ENCODE data around the gene TPCN1.

Gene TPCN1

DNA sequence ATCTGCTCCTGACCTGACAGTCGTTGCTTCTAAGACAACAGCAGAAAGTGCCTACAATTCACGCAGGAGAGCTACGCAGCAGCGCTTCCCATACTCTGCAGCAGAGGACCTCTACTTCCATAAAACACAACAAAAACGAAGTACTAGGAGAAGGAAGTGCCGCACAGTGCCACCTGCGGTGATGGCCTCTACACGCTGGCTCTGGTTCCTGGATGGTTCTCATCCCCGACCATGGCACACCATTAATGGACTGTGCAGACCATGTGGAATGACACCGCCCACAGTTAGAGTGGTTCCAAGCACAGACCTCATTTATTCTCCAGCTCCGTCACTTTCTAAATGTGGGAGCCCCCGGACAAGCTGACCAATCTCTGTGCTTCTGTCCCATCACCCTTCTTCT, 28.3 kb downstream of the TPCN1 start (continued):
- TF ChIP-seq ZNF366 (tag by site-specific recombination; conservative IDR thresholded peaks at IDR 0.05) (no peak), ZNF600 (tag by site-specific recombination; IDR thresholded peaks at IDR 0.05) (no peak), OVOL3 (tag by site-specific recombination; IDR thresholded peaks at IDR 0.05) (no peak), ZNF354C (tag by site-specific recombination; IDR thresholded peaks at IDR 0.05; ENCODE audit: borderline replicate concordance, low read depth) (no peak), ZNF324 (tag by site-specific recombination; IDR thresholded peaks at IDR 0.05) (no peak), KLF7 (tag by site-specific recombination; IDR thresholded peaks at IDR 0.05; ENCODE audit: borderline replicate concordance) (no peak)

DNA sequence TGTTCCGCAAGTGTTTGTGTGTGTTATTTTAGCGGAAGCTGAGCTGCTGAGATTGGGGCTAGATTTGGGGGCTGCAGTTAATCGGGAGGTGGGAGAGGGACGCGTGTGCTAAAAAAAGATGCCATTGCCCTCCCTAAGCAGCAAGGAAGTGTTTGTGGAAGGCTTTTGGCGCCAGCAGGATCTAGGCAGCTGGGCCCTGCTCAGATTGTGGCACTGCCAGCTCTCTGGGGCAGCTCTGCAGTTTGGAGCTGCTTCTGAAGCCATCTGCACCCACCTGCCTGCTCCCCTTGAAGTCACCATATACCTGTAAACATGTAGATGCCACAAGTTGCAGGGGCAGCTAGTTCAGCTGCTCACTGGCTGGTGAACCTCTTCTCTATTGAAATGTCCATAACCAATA, 28.8 kb downstream of the TPCN1 start:
- Histone ChIP-seq H3K4me3 (ENCODE audit: low read depth, low read length) (no peak overlapping the region), H3K4me1 (ENCODE audit: control insufficient read depth, insufficient read depth, low read length) (peaks cover 3% of the 10 kb centered on the region), H3K27ac (ENCODE audit: extremely low read depth, low read depth, low read length) (no peak overlapping the region), H3K36me3 (ENCODE audit: control insufficient read depth in 2 of 2, insufficient read depth in 1 of 2, low read length in 2 of 2) (peaks cover 0 to 3% of the 10 kb centered on the region in 2 experiments; a peak in 1 of 3 replicates), H3K9me3 (ENCODE audit: control insufficient read depth, insufficient read depth, low read depth, low read length) (no peaks in the 10 kb centered on the region)
- TF ChIP-seq, protein P1, sequence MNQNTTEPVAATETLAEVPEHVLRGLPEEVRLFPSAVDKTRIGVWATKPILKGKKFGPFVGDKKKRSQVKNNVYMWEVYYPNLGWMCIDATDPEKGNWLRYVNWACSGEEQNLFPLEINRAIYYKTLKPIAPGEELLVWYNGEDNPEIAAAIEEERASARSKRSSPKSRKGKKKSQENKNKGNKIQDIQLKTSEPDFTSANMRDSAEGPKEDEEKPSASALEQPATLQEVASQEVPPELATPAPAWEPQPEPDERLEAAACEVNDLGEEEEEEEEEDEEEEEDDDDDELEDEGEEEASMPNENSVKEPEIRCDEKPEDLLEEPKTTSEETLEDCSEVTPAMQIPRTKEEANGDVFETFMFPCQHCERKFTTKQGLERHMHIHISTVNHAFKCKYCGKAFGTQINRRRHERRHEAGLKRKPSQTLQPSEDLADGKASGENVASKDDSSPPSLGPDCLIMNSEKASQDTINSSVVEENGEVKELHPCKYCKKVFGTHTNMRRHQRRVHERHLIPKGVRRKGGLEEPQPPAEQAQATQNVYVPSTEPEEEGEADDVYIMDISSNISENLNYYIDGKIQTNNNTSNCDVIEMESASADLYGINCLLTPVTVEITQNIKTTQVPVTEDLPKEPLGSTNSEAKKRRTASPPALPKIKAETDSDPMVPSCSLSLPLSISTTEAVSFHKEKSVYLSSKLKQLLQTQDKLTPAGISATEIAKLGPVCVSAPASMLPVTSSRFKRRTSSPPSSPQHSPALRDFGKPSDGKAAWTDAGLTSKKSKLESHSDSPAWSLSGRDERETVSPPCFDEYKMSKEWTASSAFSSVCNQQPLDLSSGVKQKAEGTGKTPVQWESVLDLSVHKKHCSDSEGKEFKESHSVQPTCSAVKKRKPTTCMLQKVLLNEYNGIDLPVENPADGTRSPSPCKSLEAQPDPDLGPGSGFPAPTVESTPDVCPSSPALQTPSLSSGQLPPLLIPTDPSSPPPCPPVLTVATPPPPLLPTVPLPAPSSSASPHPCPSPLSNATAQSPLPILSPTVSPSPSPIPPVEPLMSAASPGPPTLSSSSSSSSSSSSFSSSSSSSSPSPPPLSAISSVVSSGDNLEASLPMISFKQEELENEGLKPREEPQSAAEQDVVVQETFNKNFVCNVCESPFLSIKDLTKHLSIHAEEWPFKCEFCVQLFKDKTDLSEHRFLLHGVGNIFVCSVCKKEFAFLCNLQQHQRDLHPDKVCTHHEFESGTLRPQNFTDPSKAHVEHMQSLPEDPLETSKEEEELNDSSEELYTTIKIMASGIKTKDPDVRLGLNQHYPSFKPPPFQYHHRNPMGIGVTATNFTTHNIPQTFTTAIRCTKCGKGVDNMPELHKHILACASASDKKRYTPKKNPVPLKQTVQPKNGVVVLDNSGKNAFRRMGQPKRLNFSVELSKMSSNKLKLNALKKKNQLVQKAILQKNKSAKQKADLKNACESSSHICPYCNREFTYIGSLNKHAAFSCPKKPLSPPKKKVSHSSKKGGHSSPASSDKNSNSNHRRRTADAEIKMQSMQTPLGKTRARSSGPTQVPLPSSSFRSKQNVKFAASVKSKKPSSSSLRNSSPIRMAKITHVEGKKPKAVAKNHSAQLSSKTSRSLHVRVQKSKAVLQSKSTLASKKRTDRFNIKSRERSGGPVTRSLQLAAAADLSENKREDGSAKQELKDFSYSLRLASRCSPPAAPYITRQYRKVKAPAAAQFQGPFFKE (tag by site-specific recombination; IDR thresholded peaks at IDR 0.05; ENCODE audit: borderline replicate concordance): no peak
- TF ChIP-seq, protein P2, sequence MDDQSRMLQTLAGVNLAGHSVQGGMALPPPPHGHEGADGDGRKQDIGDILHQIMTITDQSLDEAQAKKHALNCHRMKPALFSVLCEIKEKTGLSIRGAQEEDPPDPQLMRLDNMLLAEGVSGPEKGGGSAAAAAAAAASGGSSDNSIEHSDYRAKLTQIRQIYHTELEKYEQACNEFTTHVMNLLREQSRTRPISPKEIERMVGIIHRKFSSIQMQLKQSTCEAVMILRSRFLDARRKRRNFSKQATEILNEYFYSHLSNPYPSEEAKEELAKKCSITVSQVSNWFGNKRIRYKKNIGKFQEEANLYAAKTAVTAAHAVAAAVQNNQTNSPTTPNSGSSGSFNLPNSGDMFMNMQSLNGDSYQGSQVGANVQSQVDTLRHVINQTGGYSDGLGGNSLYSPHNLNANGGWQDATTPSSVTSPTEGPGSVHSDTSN (CRISPR knock-in tag; IDR thresholded peaks at IDR 0.05): no peak
- TF ChIP-seq ZNF24 (tag by site-specific recombination; IDR thresholded peaks at IDR 0.05) (no peak), SALL2 (tag by site-specific recombination; IDR thresholded peaks at IDR 0.05; ENCODE audit: borderline replicate concordance) (no peak), ZNF10 (tag by site-specific recombination; IDR thresholded peaks at IDR 0.05) (no peak), ZNF223 (tag by site-specific recombination; IDR thresholded peaks at IDR 0.05) (no peak), ZNF157 (tag by site-specific recombination; IDR thresholded peaks at IDR 0.05) (no peak), ZNF791 (tag by site-specific recombination; IDR thresholded peaks at IDR 0.05) (no peak), ZNF629 (tag by site-specific recombination; IDR thresholded peaks at IDR 0.05) (no peak), ZNF184 (tag by site-specific recombination; IDR thresholded peaks at IDR 0.05) (no peak), ZNF830 (tag by site-specific recombination; IDR thresholded peaks at IDR 0.05; ENCODE audit: low read depth) (no peak), ZNF529 (tag by site-specific recombination; IDR thresholded peaks at IDR 0.05; ENCODE audit: insufficient replicate concordance) (no peak), ZNF670 (tag by site-specific recombination; IDR thresholded peaks at IDR 0.05; ENCODE audit: low read depth) (no peak)
- TF ChIP-seq, protein P3, sequence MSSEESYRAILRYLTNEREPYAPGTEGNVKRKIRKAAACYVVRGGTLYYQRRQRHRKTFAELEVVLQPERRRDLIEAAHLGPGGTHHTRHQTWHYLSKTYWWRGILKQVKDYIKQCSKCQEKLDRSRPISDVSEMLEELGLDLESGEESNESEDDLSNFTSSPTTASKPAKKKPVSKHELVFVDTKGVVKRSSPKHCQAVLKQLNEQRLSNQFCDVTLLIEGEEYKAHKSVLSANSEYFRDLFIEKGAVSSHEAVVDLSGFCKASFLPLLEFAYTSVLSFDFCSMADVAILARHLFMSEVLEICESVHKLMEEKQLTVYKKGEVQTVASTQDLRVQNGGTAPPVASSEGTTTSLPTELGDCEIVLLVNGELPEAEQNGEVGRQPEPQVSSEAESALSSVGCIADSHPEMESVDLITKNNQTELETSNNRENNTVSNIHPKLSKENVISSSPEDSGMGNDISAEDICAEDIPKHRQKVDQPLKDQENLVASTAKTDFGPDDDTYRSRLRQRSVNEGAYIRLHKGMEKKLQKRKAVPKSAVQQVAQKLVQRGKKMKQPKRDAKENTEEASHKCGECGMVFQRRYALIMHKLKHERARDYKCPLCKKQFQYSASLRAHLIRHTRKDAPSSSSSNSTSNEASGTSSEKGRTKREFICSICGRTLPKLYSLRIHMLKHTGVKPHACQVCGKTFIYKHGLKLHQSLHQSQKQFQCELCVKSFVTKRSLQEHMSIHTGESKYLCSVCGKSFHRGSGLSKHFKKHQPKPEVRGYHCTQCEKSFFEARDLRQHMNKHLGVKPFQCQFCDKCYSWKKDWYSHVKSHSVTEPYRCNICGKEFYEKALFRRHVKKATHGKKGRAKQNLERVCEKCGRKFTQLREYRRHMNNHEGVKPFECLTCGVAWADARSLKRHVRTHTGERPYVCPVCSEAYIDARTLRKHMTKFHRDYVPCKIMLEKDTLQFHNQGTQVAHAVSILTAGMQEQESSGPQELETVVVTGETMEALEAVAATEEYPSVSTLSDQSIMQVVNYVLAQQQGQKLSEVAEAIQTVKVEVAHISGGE (tag by site-specific recombination; conservative IDR thresholded peaks at IDR 0.05; ENCODE audit: low read depth): no peak
- POLR2A ChIA-PET: no interaction called here
- CTCF ChIA-PET: interaction anchor here (0.5 kb wide), 1 partner anchor 101 kb away, joined by 3 read pairs; no protein-coding TSS in a partner anchor

All from HEK293 (cell line).